ENCODE results near the gene ZC3HAV1.
"Not testable (repeated sequence)": the region's sequence is repeated elsewhere in the genome, so short reads cannot be mapped to it uniquely, and the experiment has no call there.

Gene ZC3HAV1

DNA sequence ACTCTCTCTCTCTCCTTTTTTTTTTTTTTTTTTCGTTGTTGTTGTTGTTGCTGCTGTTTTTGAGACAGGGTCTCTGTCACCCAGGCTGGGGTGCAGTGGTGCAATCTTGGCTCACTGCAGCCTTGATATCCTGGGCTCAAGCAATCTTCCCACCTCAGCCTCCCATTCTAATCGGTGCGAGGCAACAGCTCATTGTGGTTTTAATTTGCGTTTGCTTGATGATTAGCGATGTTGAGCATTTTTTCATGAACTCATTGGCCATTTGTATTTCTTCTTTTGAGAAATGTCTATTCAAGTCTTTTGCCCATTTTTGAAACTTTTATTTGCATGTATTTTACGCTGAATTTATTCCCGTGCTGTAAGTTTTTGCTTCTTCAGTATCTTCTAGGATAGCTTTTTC, 60.4 kb downstream of the ZC3HAV1 start:
- DNase-seq: no peak

DNA sequence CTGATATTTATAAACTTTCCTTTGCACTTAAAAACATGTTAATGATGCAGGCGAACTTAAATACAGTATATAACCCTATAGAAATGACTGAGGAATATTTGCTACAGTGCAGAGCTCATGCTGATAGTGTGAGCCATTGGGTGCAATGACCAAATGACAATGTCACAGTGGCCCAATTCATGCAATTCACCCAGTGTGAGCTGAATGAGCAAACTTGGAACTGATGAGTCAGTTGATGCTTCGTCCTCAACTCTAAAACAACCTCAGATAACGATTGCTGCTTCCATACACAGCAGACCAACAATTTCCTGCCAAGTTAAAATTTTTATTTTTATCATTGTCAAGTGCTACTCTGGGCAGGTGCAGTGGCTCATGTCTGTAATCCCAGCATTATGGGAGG, 61.5 kb downstream of the ZC3HAV1 start:
- DNase-seq: no peak

DNA sequence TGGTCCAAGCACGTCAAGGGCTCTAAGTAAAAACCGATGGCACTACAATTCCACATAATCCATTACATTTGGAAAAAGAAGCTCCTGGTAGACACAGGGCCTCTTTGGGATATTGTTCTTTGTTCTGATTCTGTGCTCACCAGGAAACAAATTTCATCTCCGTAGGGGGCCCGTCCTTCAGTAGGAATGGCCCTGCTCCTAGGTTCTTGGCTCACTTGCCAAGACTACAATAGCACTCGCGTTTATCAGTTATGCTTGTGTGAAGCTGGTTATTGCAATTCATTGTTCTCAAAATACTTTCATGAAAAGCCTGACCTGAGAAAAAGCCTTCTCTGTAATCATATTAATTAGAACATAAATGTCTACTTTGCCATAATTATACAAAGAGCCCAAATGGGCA, 63.4 kb downstream of the ZC3HAV1 start:
- peak; percentile 32 for DNase-seq

DNA sequence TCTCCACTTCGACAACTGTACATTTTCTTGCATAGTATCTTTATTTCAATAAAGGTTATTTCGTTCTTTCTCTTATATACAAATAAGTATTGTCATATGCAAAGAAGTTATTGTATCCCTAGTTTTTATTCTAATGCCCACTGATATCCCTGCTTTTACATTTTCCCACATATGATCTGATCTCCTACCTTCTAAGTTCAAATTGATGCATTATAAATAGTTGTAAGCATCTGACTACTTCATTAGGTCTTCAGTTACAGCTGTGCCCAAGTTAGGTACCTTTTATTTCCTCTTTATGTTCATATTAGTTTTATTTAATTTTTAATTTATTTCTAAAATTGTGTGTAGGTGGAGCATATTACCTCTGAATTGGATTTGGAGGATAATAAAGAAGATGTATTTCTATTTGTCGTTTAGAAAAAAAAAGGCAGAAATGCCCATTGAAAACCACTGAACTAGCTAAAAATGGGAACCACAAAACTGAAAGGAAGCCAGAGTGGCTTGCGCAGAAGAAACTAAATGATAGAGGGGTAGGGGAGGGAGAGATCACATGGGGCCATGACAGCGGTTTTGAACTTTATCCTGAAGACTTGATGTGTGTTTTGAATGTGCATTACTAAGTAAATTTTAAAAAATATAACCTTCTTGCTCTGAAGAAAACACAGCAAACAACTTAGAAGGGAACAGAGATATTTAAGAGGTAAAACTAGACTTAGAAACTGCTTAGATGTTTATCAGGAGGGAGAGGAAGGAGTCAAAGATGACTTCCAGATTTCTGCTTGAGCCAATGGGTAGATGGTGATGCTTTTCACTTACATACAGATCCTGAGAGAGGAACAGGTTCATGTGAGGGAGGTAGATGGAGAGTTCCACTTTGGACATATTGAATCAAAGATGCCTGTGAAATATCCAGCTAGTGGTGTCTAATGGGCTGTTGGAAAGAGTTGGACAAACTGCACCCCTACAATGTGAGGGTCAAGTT, 64.4 kb downstream of the ZC3HAV1 start:
- DNase-seq: no peak

DNA sequence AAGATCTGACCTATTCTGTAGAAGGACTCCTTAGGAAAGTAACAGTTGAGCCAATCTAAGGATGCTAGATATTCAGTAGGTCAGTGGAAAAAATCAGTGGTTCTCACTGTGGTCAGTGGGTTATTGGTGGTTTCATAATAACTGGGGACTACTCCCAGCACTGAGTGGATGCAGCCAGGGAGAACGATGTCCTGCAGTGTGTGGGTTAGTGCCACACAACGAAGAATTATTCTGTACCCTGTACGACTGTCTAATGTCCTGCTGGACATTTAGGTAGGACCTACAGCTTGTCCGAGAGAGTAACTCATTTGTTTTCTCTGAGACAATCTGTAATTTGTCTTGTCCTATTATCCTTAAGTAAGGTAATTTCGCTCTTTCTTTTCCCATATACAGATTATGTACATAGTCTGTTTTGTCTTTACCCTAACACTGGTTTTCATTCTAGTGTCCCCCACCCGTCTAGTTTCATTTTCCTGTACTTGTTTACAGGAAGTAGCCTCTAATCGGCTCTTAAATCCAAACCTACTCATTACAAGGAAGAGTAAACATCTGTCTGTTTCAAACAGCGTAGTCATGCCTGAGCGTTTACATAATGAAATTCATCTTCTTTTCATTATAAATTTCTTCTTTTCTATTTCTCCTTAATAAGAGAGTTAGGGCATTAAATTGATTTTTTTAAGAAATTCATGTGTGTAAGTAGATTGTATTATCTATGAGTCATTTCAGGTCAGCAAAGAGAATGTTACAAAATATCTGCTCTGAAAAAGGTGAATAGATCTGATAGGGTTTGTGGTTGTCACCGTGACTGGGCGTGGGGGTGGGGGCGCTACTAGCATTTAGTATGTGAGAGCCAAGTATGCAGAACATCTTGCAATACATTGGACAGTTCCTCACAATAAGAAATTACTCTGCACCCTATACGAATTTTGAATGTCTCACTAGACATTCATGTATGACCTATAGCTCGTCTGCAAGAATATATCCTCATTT, 65.4 kb downstream of the ZC3HAV1 start:
- DNase-seq: no peak

DNA sequence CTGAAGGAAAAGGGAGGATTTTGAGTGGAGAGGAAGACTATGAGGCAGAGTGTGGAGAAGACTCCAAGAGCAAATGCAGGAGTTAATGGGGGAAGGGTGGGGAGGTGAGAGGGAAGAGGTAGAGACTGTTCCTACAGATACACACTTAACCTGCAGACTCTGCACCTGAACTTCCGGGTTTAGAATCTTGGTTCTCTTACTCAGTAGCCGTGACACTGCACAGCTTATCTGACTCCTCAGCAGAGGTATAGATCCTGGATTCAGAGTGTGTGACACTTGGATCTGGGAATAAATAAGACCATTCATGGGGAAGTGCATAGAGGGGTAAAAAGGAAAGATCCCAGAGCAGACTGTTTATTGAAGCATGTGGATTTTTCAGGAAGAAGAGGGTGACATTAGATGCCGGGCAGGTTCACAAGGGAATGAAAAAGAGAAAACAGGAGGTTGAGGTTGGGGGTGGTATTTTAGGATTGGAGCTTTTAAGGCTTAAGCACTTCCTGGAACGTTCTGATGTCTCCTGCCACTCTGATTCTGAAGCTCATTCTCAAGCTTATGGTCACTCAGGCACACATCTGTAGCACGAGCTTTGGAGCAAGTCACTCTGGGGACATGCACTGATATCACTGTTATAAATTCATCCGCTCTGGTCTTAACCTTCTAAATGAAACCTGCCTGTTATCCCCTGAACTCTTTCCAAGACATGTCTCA, 68.0 kb downstream of the ZC3HAV1 start:
- DNase-seq: no peak

DNA sequence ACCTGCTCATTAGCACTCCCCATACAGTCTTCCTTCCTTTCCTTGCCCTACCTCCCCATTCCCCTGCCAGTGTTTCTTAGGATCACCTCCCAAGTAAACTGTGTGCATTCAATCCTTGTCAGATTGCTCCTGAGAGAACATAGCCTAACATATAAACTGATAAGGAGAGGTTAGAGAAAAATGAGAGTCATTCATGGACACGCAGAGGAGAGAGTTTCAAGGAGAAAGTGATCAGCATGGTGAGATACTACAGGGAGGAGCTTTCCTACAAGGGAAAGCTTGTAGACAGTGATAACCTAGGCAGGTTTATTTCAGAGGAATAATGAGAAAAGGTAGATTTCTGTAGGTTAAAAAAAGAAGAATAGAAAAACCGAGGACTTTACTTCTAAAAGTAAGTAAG, 70.8 kb downstream of the ZC3HAV1 start:
- DNase-seq: no peak

DNA sequence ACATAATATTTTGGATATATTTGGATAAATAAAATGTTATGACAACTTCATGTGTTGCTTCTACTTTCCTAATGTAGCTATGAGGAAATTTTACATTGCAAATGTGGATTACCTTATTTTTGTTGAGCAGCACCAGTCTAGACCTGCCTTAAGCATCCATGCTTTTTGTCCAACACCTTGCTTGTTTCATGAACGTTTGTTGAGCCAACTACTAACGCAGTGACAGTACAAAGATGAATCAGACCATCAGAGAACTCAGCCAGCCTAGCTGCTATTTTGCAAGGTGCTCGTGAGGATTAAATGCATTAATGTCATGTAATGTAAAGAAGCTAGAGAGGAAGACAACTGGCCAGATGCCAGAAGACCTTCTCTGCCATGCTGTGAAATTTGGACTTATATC, 72.6 kb downstream of the ZC3HAV1 start:
- DNase-seq: no peak

DNA sequence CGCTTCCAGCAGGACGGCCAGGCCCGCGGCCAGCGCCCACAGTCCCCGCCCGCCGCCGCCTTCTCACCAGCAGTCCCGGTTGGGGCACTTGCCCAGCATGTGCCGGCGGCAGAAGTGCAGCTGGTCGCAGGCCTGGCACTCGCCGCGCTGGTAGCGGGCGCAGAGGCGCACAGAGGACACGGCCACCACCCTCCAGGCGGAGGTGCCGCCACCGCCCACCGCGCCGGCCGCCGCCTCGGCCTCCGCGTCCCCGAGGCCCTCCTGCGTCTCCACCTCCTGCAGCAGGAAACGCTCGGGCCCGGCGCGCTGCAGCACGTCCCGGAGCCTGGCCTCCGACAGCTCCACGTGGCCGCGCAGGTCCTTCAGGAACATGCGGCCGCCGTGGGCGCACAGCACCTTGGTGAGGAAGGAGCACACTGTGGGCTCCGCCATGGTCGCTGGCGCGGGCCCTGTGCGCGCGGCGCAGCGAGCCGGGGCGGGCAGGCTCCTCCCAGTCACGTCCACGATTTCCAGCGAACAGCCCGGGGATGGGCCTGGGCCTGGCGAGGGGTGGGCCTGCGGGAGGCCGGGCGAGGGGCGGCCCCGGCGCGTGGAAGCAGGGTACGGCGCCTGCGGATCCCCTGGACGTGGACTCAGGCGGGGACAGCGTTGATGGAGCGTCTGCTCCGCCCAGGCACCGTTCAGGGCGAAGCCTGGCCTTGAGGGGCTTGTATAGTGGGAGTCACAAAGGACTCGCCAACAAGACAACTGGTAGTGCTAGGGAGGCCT, 73.8 kb downstream of the ZC3HAV1 start, which contains the start of gene ZC3HAV1L:
Gene ZC3HAV1L (minus strand): TSS at position 457 of the 768 bp plus-strand sequence. CDS start 25 bp downstream, at position 432.
- DNase-seq: peak; percentile 50

DNA sequence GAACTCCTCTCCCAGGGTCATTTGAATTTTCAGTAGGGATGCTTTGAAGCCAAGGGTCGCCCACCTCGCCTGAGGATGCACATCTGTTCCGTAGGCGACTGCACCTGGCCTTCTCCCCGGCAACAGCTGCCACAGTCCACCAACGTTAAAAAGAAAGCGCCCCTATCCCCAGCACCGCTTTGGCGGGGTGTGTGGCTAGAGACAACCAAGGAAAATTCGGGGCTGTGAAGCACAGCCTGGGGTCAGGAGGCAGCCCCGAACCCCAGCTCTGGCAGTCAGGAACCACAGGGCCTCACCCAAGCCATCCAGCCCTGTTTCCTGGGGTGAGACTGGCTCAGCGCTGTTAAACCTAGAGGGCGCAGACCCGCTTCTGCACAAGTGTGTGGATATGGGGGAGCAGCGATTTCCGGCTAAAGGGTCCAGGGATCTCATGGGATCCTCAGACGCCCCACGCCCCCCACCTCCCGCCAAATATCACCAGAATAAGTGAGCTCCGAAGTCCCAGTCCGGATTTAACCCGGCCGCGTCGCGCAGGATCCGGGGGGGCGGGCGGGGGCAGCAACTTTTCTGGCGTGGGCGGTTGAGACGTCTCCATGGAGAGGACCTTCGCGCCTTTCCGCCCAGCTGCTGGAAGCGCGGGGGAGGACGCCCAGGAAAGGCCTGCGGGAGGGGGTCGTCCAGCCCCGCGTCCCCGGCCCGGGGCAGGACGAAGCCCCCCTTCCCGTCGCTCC, 74.5 kb downstream of the ZC3HAV1 start:
- DNase-seq: peak; percentile 34

DNA sequence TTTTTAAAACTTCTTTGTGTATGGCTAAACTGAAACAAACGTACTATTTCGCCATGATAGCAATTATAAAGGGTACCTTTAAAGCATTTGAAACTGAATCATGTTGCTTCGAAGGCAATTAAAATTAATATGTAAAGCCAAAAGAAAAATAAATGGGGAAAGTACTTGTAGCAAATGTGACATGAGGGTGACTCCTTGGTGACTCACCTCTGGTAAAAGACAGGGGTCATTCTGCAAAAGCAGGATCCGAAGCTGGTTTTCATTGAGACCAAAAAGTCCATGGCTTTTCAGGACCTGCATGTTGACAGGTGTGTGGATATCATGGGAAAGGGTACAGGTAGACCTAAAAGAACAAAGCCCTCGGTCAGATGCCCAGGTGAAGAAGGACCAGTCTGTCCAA, 75.2 kb downstream of the ZC3HAV1 start:
- no peak for DNase-seq

DNA sequence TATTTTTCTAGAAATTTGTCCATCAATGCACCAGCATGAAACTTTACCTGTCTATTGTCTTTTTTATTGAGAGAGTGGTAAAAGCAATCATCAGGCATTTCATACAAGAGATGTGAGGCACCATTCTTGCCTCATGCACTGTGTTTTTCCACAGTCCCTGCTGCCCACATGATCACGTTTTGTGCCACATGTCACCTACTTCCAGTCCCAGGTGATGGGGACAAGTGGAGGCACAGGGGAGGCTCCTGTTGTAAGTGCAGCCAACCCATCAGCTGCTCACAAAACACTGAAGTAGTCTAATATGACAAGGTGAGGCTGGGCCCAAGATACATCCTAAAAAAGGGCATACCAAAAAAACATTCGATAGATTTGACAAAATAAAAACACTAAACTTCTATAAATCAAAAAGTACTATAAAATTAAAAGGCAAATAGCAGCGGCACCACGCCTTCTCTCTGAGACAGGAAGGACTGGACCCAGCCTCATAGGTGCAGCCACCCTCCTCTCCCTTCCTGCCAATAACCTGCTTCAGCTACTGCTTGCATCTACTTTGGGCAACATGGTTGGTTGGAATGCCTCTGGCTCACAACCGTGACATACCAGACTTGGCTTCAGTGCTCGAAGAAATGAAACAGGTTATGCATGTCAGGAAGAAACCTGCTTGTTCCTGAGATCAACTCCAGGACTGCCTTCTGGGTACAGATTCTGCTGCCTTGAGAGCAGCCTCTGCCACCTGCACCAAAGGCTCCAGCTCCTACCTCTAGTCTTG, 76.0 kb downstream of the ZC3HAV1 start:
- no peak for DNase-seq

DNA sequence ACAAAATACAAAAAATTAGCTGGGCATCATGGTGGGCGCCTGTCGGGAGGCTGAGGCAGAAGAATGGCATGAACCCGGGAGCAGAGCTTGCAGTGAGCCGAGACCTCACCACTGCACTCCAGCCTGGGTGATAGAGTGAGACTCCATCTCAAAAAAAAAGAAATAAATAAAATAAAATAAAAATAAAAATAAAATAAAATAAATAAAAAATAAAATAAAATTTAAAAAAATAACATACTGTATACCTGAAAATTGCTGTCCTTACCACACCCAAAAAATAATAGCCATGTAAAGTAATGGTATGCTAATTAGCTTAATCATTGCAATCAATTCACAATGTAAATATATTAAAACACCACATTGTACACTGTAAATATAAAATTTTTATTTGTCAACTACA, 77.0 kb downstream of the ZC3HAV1 start:
- DNase-seq: no peak

DNA sequence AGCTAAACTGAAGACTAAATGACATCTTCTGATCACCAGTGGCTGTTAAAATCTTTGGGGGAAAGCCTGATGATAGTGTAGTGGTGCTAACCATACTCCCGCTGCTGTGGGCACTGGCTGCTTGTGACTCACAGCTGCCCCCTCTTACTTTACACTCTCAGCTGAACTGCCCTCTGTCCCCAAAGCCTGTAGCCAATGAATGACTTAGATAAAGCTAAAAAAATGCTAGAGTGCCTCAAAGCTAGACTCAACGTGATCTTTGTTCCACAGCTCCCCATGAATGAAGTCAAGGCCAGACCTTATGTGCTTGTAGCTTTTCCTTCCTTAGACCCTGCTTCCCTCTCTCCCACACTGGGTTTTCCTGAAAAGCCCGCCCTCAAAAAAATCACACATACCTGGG, 80.2 kb downstream of the ZC3HAV1 start:
- DNase-seq: no peak

DNA sequence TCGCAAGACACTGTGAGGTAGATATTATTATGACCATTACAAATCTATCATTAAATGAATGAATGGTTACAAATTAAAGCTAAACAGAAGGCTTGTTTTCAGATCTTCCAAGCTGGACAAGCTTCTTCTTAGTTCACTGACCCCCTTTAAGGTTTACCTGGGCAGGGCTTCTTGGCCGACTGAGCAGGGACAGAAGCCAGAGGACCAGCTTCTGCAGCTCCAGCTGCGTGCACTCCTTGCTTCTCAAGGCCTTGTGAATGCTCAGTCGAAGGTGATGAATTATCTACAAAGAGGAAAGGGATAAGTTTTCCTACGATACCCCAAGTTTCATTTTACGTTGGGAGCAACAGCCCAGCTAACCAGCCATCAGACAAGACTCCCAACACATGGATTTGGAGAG, 83.0 kb downstream of the ZC3HAV1 start:
- DNase-seq: no peak

DNA sequence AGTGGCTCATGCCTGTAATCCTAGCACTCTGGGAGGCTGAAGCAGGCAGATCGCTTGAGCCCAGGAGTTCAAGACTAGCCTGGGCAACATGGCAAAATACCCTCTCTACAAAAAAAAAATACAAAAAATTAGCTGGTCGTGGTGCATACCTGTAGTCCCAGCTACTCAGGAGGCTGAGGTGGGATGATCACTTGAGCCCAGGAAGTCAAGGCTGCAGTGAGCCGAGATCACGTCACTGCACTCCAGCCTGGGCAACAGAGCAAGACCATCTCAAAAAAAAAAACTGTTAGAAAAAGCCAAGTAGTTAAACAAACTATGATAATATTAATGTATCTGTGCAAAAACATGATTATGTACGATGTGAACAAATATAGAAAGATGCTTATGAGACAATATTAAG, 83.7 kb downstream of the ZC3HAV1 start:
- DNase-seq: not testable (repeated sequence)

DNA sequence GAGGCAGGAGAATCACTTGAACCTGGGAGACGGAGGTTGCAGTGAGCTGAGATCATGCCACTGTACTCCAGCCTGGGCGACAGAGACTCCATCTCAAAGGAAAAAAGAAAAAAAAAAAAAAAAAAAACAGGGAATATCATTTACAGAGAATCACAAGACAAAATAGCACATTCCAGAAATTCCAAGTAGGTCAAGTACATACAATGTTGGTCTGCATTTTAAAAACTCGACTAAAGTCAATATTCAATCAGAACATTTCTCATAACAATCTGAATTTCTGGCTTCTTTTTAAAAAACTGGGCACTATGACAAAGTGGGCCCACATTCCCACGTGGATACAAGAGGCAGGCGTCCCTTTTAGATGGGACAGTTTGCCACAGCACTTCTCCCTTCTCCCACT, 86.4 kb downstream of the ZC3HAV1 start:
- no peak for DNase-seq

DNA sequence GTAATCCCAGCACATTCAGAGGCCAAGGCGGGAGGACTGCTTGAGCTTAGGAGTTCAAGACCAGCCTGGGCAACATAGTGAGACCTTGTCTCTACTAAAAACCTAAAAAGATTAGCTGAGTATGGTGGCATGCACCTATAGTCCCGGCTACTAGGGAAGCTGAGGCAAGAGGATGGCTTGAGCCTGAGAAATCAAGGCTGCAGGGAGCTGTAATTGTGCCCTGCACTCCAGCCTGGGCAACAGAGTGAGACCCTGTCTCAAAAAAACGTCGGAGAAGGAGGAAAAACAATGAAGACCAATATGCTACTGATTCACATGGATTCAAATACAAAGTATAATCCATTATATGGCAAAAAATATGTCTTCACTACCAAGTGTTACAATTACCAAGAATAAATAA, 87.2 kb downstream of the ZC3HAV1 start:
- DNase-seq: no peak

DNA sequence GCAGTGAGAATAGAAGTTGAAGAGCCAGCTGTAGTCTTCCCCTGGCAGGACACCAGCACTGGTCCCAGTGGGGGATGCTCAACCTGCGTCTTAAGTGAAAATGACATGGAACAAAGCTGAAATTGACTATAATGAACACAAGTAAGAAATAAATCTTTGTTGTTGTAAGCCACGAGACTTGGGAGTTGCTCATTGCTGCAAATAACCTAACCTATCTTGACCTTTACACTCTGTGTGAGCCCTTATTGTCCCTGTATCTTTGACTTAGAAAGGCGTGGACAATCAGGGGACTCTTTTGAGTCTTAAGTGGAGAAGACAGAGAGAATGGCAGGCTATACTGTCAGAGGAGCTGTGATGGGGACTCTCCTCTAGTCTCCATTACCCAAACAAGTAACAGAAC, 90.6 kb downstream of the ZC3HAV1 start:
- no peak for DNase-seq

DNA sequence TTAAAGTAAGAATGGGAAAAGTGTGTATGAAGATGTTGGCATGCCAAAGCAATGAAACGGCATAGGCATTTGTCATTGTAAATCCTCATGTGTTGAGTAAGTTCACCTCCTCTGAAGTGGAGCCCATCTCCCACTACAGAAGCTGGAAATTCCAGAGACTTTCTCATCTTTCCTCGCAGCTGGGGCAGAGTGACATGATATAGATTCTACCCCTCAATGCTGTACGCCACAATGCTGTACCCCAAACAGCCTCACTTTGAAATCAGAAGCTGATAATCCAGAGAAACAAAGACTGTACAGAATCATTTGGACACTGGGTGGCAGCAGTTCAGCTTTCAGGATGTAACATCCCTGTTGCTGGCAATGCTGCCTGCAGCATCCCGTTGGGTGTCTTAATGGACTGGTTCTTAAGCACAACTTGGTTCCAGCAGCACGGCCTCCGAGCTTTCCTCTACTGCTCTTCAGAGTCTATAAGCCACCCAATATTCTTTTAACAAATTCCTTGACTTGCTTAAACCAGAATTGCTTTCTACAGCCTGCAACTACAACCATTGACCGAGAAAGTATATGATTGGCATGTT, 92.5 kb downstream of the ZC3HAV1 start:
- DNase-seq: peak; percentile 34
